HG02678 (cell line): ENCODE results near the gene MAP3K4.

Experiments used
- ATAC-seq: cut with Tn5 transposase; IDR thresholded peaks from one replicate; pipeline ENCODE4 v1.9.1; 2021; ENCODE audit warnings: mild to moderate bottlenecking, moderate library complexity; ENCODE audit not compliant: unreplicated experiment

The MAP3K4 gene

GRCh38 chr6:161037873-161038228 is 46.3 kb downstream of the MAP3K4 start:
- no peak for ATAC-seq

GRCh38 chr6:161038229-161039031 is 46.9 kb downstream of the MAP3K4 start:
- peak; percentile 88 for ATAC-seq

GRCh38 chr6:161041274-161041673 is 49.7 kb downstream of the MAP3K4 start:
- no peak for ATAC-seq

GRCh38 chr6:161044335-161044734 is 52.8 kb downstream of the MAP3K4 start:
- ATAC-seq: no peak

- ATAC-seq: no peak
Measured at GRCh38 chr6:161048641-161049040, 57.1 kb downstream of the MAP3K4 start.

DNA sequence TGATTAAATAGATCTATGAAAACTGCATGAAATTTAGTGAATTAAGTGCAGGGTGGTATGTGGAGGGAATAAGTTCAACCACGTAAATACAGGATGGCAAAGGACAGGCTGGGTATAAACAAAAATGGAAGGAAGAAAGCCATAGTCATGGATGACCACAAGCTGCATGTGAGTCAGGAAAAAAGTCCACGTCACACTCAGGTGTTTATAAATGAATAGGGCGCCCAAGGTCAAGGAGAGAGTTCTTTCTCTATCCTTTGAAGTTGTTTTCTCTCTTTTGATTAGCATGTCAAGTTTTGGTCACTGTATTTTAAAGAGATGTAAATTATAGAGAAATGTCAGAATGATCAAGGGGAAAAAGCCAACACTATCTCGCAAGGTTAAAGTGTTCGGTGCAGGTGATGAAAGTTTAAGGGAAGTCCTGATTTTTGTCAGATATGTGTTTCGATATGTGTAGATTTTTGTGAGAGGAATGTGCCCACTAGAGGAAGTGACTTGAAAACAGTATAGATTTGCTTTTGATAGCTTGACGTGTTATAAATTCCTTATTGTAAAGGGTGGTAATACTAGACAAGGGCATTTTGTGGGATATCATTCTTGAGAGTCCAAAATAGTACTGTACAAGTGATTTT is 58.7 kb downstream of the MAP3K4 start:
- no peak for ATAC-seq

DNA sequence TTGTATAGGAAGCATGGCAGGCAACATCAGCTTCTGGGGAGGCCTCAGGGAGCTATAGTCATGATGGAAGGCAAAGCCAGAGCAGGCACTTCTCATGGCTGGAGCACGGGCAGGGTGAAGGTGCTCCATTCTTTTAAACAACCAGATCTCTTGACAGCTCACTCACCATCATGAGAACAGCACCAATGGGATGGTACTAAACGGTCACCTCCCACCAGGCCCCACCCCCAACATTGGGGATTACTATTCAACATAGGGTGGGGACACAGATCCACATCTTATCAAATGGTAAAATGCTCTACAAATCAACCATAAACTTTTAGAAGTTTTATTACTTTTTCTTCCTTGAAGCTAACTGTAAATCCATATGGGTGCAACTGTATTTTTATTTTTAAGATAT is 61.5 kb downstream of the MAP3K4 start:
- no peak for ATAC-seq

DNA sequence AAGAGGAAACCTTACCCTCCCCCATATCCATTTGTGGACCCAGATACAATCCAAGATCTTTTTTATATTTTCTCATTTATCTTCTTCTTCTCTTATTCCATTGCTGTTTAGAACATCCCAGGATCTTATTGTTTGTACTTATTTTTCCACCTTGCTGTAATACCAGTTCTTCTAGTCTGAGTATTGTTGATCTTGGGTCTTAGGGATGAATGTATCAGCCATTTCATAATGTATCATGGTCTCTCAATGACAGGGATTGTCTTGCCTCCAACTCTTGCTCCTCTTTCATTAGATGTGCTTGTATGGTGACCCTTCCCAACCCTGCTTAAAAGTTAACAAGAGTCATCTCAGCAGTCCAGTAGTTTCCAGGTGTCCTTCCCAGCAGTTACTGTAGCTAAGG is 63.3 kb downstream of the MAP3K4 start:
- ATAC-seq: no peak

DNA sequence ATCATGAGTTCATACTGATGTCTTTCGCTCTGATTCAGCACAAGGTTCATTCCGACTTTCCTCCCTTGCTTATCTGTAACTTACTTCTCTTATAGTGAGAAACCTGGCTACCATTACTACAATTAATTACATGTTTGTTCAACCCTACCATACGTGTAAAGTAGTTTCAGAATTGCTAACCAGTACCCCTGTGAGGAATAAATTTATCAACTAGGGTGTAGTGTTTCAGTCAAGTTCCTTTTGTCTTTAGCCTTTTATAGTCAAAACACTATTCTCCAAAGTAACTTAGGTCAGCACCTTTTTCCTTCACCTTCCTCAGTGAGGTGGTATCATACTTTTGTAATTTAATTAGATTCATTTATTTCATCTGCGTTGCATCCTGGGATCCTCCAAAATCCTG is 64.9 kb downstream of the MAP3K4 start:
- no peak for ATAC-seq

DNA sequence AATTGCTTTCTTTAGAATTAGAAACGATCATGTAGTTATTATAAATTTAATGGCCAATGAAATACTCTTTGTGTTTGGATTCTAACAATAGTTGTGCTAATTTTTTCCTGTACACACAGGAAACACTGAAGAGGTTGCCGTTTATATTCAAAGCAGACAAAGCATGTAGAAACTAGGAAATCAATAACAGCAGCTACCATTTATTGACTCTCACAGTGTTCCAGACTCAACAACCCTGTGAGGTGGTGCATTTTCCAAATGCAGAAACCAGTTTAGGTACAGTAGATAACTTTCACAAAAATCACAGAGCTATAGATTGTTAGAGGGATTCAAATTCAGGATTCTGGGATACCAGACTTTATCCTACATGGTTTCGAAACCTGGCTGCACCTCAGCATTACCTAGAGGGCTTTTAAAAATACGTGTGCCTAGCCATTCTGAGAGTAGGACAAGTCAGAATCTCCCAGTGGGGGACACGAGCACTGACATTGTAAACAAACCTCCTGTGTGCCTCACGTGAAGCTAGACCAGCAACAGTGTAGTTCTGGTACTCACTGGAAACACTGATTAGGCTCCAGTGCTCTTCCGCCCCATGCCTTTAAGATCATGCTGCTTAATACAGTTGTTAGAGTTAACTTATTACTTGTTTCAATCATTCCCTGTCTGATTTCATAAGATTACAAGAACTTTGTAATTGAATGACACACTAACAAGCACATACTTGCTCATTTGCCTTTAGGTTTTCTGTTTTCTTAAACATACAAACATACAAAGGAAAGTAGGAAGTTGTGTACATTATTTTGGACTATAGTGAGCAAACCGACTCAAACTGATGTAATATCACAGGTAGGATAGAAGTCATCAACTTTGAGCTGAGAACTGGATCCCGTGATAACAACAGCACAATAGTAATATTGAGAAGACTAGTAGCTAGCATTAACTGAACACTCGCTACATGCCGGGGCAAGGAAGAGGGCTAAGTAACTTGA is 65.8 kb downstream of the MAP3K4 start:
- no peak for ATAC-seq

DNA sequence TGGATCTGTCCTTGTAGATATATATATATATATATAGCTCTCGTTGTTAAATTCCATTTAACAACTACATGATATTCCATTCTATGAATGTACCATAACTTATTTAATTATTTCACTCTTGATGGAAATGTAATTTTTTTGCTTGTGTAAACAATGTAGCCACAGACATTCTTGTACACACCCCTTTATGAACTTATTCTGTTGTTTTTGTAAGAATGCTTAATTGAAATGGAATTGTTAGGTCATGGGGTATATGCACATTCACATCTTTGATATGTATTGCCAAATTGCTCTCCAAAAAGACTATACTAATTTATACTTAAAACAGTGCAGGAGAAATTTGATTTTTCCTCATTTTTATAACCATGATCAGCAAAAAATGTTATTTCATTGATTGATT is 67.2 kb downstream of the MAP3K4 start:
- ATAC-seq: no peak

- ATAC-seq: no peak
Measured at GRCh38 chr6:161061576-161061975, 70.0 kb downstream of the MAP3K4 start.

DNA sequence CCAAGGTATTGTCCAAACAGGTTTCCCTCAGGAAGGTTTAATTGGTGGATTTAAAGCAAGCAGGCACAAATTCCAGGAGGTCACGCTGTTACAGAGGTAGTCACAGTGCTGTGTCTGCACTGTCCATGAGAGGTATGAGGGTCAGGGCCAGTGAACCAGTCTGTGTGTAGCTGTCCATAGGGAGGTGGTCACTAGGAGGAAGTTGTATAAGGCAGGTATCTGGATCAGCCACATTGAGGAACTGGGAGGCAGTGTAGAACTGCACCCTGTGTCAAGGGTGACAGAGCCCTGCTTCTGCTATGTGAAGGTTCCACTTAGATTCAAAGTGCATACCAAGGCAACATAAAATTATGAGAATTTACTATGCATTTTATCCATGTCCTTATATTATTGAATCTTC is 73.3 kb downstream of the MAP3K4 start:
- ATAC-seq: no peak

- ATAC-seq: no peak
Measured at GRCh38 chr6:161066511-161066910, 74.9 kb downstream of the MAP3K4 start.

GRCh38 chr6:161067749-161068148 is 76.2 kb downstream of the MAP3K4 start:
- ATAC-seq: no peak

DNA sequence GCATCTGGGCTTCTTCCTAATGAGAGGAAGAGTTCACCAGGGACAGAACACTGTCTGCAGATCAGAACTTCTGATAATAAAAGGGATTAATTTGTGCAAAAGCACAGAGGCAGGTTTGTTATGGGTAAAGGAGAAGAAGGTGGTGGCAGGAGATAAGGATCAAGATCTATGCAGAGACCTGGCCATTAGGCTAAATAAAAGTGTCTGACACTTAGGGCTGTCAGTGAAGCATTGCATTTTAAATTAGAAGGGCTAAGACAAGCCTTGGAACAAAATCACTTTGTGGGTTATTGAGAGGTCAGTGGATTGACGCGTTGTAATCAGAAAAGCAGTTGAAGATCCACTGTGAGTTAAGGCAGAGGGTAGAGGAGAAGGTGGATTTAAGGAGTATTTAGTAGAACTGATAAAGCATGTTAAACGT is 76.8 kb downstream of the MAP3K4 start:
- ATAC-seq: no peak

DNA sequence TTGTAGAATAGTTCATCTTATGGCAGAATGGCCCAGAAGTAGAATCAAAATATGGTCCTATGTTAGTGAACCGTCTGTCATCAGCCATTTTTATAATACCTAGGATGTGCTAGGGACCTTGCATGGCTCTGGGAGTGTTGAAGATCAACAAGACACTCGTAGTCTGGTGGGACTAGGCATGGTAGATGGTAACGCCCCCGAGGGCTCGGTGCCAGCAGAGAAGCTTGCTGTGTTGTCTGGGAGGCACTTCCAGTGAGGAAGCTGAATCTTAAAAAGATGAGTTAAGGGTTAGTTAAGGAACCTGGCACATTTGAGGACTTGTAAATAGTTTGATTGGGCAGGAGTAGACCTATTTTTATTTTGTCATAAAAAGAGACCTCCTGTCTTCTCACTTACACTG is 82.4 kb downstream of the MAP3K4 start:
- ATAC-seq: no peak

DNA sequence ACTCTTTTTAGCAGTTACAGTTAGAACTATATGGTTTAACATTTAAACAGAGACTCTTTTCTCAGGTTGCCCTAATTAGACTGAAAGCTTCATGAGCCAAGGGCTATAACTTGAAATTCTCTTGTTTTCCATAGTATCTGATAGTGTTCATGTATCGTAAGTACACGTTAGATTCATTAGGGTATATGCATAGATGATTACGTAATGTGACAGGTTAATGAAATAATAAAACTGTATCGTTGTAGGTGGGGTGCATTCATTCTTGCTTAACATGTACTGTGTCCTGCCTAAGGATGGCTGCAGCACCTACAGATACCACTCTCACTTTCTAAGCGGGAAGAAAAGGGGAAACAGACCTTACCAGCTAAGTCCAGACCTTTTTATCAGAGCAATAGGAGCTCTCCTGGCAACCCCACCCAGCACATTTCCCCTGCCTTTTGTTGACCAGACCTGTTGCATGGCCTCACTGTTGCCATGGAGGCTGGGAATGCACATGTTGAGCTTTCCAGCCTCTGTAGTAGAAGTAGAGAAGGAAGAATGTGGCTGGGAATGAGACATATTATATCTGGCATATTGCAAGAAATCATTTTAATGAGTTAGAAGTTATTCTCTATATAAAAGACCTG is 83.0 kb downstream of the MAP3K4 start:
- no peak for ATAC-seq

DNA sequence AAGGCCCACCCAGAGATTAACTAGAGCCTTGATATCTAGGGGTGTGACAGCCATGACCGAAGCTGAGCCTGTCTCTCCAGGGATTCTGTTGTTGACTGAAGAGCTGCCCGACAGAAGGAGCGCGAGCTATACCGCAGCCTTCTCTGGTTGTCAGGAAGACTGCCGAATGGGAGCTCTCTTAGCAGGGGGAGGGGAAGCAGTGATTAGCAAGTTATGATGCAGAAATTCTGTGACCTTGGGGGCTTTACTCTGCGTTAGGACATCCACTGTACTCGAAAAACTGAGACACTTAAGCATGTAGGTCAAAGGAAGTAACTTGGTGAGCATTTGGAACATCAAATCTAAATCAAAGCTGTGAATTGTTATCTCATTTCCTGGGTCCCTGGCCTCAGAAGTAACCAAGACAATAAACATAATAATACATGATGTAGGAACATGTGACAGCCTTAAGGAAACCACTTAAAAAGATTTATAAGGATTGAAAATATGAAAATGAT is 84.7 kb downstream of the MAP3K4 start:
- no peak for ATAC-seq

DNA sequence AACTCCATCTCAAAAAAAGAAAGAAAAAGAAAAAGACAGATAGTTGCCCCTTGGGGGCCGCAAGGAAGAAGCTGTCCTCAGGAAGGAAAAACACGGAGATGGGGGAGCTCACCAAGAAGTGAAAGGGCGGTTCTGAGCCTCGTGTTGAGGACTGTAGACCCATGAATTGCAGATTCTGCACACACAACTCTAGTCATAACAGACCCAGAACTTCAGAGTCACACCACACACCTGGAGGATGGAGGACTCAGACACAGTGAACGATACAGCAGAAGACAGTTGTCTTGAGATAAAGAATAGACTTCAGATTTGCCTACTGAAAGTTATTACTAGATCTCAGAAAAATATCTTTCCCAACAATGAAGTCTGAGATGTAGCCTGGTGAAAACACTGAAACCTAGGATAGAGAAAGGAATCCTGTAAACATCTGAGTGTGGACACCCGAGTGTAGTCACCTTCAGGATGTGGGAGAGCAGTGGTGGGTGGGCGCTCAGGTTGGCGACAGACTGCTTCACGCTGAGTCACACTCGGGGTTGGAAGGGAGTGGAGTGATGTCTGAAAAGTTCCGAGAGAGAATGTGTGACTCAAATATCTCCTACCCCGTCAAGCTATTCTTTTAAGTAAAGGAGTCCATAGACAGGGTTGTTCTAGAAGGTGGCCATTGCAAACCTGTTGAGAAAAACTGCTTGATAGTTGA is 88.1 kb downstream of the MAP3K4 start:
- no peak for ATAC-seq
